ENCODE measurements around the gene ASPRV1. TPM values are rescaled to one million over a fixed set of nuclear protein-coding genes. Genes with fewer than 3 reads are reported as not detected.
"Not testable (repeated sequence)": the region's sequence is repeated elsewhere in the genome, so short reads cannot be mapped to it uniquely, and the experiment has no call there.

ASPRV1 gene
- total RNA-seq (2014; rRNA removed; shearing (Covaris generic)): 0.55 and 1.3 TPM in 2 replicates

- no peak for DNase-seq (ENCODE audit: low spot score)
- in situ Hi-C loops (cut with HindIII; ENCODE audit: low sequenced_read_pairs): no loop called here
Observed at GRCh38 chr2:69961496-69961895, at the start of gene ASPRV1. TSS of gene ASPRV1 (minus strand) at chr2:69961631. CDS start at chr2:69961436, 195 bp downstream.

DNA sequence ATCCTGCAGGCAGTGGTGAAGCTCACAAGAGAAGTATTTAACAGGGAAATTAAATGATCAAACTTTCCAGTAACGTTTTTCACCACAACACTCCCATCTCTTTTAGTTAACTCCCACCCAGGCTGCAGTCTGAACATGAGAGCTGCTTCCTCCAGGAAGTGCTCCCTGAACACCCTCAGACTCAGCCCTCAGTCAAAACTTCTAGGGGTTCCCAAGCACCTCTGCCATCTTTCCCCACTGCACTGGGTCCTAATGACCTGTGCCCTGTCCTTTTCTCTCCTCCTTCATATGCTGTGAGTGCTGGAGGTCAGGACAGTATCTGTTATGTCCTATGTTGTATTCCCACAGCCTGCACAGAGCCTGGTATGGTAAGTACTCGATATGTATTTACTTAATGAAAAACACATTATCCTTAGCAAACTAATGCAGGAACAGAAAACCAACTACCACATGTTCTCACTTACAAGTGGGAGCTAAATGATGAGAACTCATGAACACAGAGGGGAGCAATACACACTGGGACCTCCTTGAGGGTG, 49.2 kb upstream of the ASPRV1 start:
- DNase-seq (ENCODE audit: low spot score): no peak
- in situ Hi-C loops (cut with HindIII; ENCODE audit: low sequenced_read_pairs): no loop called here

GRCh38 chr2:70009762-70010575, 48.5 kb upstream of the ASPRV1 start:
- in situ Hi-C loops (cut with HindIII; ENCODE audit: low sequenced_read_pairs): no loop called here
- no peak for DNase-seq (ENCODE audit: low spot score)

GRCh38 chr2:70008290-70008689, 46.9 kb upstream of the ASPRV1 start:
- DNase-seq (ENCODE audit: low spot score): no peak
- in situ Hi-C loops (cut with HindIII; ENCODE audit: low sequenced_read_pairs): no loop called here

DNA sequence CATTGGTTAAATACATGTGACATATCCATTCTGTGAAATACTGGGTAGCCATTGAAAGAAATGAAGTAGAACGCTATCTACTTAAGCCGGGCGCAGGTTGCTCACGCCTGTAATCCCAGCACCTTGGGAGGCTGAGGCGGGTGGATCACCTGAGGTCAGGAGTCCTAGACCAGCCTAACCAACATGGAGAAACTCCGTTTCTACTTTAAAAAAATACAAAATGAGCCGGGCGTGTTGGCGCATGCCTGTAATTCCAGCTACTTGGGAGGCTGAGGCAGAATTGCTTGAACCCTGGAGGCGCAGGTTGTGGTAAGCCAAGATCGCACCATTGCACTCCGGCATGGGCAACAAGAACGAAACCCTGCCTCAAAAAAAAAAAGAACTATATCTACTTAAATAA, 45.7 kb upstream of the ASPRV1 start:
- no peak for DNase-seq (ENCODE audit: low spot score)
- in situ Hi-C loops (cut with HindIII; ENCODE audit: low sequenced_read_pairs): no loop called here

- no peak for DNase-seq (ENCODE audit: low spot score)
- in situ Hi-C loops (cut with HindIII; ENCODE audit: low sequenced_read_pairs): no loop called here
Observed at GRCh38 chr2:70006447-70006784, 45.0 kb upstream of the ASPRV1 start.

DNA sequence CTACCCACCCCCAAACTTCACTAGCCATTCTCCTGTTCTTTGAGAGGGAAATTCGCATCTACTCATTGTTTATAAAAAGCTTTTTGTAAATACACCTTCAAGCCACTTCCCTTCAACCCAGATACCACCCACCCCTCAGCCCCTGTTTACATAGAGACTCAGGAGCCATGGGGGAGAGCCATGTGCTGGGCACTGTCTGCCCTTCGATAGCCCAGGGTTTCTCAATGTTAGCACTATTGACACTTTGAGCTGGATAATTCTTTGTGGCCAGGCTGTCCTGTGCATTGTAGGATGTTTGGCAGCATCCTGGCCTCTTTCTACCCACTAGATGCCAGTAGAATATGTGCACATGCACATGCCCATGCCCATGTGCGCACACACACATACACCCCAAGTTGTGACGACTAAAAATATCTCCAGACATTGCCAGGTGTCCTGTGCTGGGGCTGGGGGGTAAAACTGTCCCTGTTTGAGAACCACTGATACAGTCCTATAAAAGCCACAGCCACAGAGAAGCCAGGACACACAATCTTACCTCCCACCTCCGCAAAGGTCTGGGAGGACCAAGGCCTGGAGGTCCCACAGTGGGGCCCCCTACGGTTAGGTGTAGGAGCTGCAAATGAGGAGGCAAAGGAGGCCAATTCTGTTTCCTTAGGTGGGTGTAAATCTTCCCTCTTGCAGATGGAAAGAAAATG, 44.5 kb upstream of the ASPRV1 start:
- in situ Hi-C loops (cut with HindIII; ENCODE audit: low sequenced_read_pairs): no loop called here
- no peak for DNase-seq (ENCODE audit: low spot score)

DNA sequence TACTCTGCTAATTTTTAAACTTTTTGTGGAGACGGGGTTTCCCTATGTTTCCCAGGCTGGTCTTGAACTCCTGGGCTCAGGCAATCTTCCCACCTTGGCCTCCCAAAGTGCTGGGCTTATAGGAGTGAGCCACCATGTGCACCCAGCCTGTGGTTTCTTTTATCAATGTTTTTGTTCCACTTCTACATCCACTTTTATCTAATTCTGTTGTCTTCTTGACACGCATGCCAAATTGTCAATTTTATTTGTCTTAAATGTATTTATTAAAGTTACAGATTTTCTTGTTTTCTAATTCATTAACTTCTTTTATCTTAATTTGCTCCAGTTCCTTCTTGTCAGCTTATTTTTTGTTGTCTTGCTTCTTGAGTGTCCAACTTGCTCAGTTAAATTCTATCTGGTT, 43.8 kb upstream of the ASPRV1 start:
- in situ Hi-C loops (cut with HindIII; ENCODE audit: low sequenced_read_pairs): no loop called here
- no peak for DNase-seq (ENCODE audit: low spot score)

- DNase-seq (ENCODE audit: low spot score): no peak
- in situ Hi-C loops (cut with HindIII; ENCODE audit: low sequenced_read_pairs): no loop called here
Observed at GRCh38 chr2:70003093-70003830, 41.8 kb upstream of the ASPRV1 start.

GRCh38 chr2:70002241-70002899, 40.9 kb upstream of the ASPRV1 start:
- DNase-seq (ENCODE audit: low spot score): no peak
- in situ Hi-C loops (cut with HindIII; ENCODE audit: low sequenced_read_pairs): no loop called here

- DNase-seq (ENCODE audit: low spot score); in situ Hi-C loops (cut with HindIII; ENCODE audit: low sequenced_read_pairs): not testable (repeated sequence)
Observed at GRCh38 chr2:70000529-70000928, 39.1 kb upstream of the ASPRV1 start.

GRCh38 chr2:69998761-69999160, 37.3 kb upstream of the ASPRV1 start:
- no peak for DNase-seq (ENCODE audit: low spot score)
- in situ Hi-C loops (cut with HindIII; ENCODE audit: low sequenced_read_pairs): no loop called here

DNA sequence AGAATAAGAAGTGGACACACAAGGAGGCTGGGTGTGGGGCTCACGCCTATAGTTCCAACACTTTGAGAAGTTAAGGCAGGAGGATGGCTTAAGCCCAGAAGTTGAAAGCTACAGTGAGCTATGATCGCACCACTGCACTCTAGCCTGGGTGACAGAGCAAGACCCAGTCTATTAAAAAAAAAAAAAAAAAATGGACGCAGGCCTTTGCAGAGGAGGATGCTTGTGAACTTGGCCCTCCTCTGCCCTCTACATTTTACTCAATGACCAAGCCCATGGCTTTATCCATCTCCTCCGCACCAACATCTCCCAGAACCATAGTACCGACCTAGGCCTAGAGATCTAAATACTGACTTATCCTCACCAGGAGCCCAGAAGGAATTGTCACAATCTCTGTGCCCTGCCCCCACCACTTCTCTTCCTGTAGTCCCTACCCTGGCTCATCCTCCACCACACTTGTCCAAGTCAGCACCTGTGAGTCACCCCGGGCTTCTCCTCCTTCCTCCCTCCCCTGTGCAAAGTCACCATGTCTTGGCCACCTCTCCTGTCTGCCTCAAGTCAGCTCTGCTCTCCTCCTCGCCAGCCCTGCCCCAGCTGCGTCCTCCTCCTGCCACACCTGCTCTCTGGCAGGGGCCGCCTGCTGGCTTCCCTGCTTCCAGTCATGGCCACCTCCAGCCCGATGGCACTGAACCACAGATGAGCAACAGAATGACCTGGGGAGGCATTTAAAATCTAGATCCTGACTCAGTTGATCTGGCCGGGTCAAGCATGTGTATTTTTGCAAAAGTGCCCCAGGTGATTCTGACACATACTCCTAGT, 35.8 kb upstream of the ASPRV1 start:
- DNase-seq (ENCODE audit: low spot score): no peak
- in situ Hi-C loops (cut with HindIII; ENCODE audit: low sequenced_read_pairs): no loop called here

GRCh38 chr2:69995511-69995910, 34.1 kb upstream of the ASPRV1 start:
- no peak for DNase-seq (ENCODE audit: low spot score)
- in situ Hi-C loops (cut with HindIII; ENCODE audit: low sequenced_read_pairs): no loop called here

- DNase-seq (ENCODE audit: low spot score): no peak
- in situ Hi-C loops (cut with HindIII; ENCODE audit: low sequenced_read_pairs): no loop called here
Observed at GRCh38 chr2:69994166-69994565, 32.7 kb upstream of the ASPRV1 start.

- DNase-seq (ENCODE audit: low spot score): no peak
- in situ Hi-C loops (cut with HindIII; ENCODE audit: low sequenced_read_pairs): no loop called here
Observed at GRCh38 chr2:69993708-69994107, 32.3 kb upstream of the ASPRV1 start.

DNA sequence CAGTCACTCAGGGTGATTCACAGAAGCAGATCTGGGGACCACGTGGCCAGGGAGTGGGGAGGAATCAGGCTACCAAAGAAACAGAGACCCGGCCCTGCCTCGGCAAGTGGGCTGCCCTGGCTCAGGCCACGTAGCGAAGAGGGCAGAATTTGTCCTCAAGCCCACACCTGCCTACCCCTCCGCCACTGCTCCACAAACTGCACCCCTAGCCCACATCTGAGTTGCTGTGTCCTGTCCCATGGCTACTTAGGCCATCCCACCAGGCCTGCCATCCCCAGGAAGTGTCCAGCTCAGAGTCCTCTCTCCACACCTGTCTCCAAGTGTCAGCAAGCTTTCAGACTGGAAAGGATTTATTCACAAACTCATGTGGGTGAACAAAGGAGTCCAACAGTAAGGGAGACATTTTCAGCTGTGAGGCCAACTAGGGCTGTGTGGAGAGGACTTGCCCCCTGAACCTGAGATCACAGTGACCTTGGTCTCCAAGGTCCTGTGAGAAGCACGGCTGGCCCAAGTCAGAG, 31.7 kb upstream of the ASPRV1 start:
- in situ Hi-C loops (cut with HindIII; ENCODE audit: low sequenced_read_pairs): no loop called here
- DNase-seq (ENCODE audit: low spot score): no peak

DNA sequence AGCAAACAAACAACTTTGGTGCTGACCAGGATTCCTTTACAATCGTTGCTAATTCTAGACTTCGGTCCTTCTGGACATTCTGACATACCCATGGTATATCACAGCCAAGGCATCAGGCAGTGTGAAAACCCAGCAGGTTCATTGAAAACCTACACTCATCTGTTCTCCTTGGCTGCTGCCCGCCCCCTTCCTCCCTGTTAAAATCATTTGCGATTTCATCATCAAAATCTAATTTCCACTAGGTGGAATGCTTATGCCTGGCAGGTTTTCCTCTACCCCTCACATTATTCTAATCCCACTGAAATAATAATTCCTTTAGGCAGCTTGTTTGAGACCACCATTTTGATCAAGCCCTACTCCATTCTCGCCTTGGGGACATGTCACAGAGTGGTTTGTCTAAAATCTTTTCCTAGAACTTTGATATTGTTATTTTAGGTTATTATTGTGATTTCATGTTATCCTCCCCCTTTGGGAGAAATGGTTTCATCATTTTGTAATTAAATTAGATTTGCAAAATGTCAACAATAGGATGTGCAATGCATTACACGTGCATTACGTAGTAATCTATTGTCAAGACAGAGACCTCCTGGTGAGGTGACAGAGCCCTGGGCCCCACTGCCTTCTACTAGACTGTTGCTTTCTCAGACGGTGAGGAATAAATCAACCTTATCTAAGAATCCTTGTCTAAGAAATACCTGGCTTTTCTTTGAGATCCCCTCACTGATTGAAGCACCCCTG, 31.0 kb upstream of the ASPRV1 start:
- in situ Hi-C loops (cut with HindIII; ENCODE audit: low sequenced_read_pairs): no loop called here

More for the DNA sequence above, 31.0 kb upstream of the ASPRV1 start:
- DNase-seq (ENCODE audit: low spot score): no peak

All from G401 (cell line).